GM12874 (cell line): ENCODE results near the gene FTH1.

Source experiments
- TF ChIP-seq, protein P1 (sequence below): IDR thresholded peaks from 2 replicates; pipeline ENCODE4 v1.5.1; 2011; ENCODE audit warnings: low read depth, mild to moderate bottlenecking, control low read depth, low read length, moderate library complexity; ENCODE audit not compliant: insufficient read depth

The FTH1 gene

DNA sequence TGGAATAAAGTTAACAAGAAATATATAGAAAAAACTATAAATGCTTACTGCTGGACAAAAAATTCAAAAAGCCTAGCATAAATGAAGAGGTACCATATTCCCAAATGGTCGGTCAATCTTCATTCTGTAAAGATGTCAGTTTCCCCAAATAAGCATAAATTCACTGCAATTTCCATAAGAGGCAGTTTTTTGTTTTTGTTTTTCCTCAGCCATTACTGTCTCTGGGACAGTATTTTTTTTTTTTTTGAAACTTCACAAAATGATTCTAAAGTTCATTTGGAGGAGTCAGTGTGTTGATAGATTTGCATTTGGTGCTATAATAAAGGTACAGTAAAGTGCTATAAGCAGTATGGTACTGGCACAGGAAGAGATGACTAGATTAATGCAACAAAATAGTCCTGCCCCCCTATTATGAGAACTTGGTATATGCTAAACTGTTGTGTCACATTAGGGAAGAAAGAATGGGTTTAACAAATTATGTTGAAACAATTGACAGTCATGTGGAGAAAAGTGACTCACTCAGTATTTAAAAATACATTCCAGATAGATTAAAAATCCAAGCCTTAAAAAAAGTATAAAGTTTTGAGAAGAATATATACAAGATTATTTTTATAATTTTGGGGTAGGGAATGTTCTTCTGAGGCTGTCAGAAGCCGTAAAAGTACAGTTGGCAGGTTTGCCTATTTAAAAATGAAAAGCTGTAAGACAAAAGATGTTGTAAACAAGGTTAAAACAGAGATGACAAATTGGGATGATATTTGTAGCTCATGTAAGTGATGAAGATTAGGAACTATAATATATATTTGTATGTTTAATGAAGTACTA lies 2.6 kb upstream of the FTH1 start:
- TF ChIP-seq, protein P1, sequence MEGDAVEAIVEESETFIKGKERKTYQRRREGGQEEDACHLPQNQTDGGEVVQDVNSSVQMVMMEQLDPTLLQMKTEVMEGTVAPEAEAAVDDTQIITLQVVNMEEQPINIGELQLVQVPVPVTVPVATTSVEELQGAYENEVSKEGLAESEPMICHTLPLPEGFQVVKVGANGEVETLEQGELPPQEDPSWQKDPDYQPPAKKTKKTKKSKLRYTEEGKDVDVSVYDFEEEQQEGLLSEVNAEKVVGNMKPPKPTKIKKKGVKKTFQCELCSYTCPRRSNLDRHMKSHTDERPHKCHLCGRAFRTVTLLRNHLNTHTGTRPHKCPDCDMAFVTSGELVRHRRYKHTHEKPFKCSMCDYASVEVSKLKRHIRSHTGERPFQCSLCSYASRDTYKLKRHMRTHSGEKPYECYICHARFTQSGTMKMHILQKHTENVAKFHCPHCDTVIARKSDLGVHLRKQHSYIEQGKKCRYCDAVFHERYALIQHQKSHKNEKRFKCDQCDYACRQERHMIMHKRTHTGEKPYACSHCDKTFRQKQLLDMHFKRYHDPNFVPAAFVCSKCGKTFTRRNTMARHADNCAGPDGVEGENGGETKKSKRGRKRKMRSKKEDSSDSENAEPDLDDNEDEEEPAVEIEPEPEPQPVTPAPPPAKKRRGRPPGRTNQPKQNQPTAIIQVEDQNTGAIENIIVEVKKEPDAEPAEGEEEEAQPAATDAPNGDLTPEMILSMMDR, result no peak

DNA sequence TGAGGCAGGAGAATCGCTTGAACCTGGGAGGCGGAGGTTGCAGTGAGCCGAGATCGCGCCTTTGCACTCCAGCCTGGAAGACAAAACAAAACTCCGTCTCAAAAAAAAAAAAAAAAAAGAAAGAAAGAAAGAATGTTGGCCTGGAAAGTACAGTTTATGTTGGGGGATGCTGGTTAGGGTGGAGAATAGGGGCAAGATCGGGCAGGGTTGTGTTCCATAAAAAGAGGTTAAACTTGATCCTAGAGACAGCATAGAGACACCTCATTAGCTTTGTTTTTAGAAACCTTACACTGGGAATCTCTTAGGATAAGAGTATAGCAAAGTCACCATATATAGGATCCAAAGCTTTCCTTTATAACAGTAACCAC lies 1.9 kb upstream of the FTH1 start:
- TF ChIP-seq, protein P1, result no peak

DNA sequence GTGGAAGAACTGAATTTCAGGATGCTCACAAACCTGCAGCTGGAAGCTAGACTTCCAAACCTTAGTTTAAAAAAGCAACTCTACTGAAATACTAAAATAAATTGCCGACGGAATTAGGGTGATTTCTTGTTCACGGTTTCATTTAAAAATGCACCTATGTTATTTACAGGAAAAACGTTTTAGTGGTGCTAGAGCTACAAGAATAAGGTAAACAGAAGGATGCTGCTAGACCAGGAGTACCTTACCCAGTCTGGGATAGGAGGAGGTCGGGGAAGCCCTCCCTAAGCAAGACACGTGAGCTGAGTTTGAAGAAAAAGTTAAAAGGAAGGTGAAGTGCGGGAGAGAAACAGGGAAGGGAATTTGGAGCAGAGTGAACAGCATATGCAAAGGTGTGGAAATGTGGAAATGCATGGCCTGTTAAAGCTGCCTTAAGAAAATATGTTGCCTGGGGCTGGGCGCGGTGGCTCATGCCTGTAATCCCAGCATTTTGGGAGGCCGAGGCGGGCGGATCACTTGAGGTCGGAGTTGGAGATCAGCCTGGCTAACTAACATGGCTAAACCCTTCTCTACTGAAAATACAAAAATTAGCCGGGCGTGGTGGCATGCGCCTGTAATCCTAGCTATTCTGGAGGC lies 1.4 kb upstream of the FTH1 start:
- TF ChIP-seq, protein P1, result no peak

DNA sequence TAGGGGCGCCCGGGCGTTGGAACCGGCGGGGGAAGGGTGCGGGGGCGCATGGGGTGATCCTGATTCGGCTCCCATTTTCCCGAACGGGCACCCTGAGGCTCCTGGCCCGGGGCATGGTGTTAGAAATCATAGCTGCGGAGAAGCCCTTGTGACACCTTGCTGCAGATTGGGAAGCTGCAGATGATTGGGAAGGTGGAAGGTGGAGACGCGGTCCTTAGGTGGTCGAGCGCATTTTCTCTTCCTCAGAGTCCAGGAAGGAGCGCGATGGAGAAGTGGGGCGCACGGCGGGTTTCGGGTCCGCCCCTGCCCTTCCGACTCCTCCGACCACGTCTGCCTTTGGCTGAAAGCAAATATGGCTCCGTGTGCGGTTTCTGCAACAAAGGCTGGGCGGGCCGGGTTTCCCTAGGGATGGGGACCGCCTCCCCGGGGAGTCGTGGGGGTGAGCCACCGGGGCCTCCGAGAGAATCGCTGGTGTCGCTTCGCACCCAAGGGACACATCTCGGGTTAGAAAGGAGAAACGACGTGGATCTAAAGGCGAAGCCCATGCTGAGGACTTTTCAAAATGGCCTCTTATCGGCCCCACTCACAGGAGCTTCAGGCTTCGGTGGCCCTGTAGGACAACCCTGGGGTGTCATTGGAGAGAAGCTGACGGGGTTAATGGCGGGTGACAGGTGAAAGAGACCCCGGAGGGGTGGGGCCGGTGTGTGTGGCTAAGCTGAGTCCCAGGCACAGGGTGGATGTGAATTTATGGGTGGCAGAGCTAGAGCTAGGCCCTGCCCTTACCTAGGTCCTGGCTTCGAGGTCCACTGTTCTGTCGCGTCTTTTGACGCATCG lies 707 bp upstream of the FTH1 start:
- TF ChIP-seq, protein P1, result no peak

DNA sequence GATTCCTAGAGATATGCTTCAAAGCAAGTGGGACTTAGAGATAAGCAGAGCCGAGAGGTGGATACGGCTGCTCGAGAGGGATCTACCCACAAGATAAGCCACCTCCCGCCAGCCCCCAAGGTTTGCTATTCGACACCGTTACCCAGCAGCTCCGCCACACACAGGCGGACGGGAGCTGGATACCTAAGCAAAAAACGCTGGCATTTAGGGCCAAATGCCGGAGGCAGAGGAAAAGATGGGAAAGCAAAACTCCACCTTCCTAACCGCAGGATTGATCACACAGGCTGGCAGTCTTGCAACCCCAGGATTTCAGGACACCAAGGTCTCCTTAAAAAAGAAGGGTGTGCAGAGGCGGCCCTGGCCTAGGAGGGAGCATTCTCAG lies 709 bp downstream of the FTH1 start:
- TF ChIP-seq, protein P1, result no peak

DNA sequence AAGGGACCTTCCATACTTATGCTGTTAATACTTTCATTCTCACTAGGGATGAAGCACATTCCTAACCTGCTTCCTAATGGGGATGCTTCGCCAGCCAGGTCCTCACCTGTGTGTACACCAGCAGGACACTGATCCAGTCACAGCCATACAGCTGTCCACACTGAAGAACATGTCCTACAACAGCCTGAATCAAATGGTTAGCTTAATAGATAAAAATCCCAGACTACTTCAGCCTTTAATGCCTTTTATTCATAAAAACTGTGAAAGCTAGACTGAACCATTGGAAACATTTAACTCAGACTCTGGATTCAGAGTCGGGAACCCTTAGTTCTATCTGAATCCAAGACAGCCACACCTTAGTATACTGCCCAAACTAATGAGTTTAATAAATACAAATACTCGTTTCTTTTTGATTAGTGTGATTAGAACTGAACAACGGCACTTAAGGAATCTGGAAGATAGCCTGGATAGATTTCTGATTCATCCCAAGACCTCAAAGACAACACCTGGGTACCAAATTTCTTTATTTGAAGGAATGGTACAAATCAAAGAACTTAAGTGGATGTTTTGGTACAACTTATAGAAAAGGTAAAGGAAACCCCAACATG lies 3.3 kb downstream of the FTH1 start:
- TF ChIP-seq, protein P1, result no peak
